BLaER1 treated with 17β-estradiol and CSF1 and Interleukin-3, amounts not matched to agents 10 nM and 100 nM (cell line): ENCODE data around the gene WASF2.
A peak's percentile ranks its signal among the peaks of the same experiment; 100 is the strongest.

Experiments used
- H3K27ac ChIP-seq, 11 experiments: shearing (Covaris generic); formaldehyde crosslinking; 2 replicates each; pipeline ENCODE4 v1.8.1; 2022
- H3K27me3 ChIP-seq, 11 experiments: shearing (Covaris generic); formaldehyde crosslinking; 2 replicates each; pipeline ENCODE4 v1.8.1; 2022
- H3K36me3 ChIP-seq, 11 experiments: shearing (Covaris generic); formaldehyde crosslinking; 2 replicates each; pipeline ENCODE4 v1.8.1; 2022
- H3K4me1 ChIP-seq, 10 experiments: shearing (Covaris generic); formaldehyde crosslinking; 2 replicates each; pipeline ENCODE4 v1.8.1; 2022
- H3K4me2 ChIP-seq, 11 experiments: shearing (Covaris generic); formaldehyde crosslinking; 2 replicates each; pipeline ENCODE4 v1.8.1; 2022
- H3K4me3 ChIP-seq, 10 experiments: shearing (Covaris generic); formaldehyde crosslinking; 2 replicates each; pipeline ENCODE4 v1.8.1; 2022
- H3K9ac ChIP-seq, 11 experiments: shearing (Covaris generic); formaldehyde crosslinking; 2 replicates each; pipeline ENCODE4 v1.8.1; 2022
- H3K9me3 ChIP-seq, 11 experiments: shearing (Covaris generic); formaldehyde crosslinking; replicated peaks in 1 of 11; 2 replicates each; pipeline ENCODE4 v1.8.1; 2022
- H4K20me1 ChIP-seq, 11 experiments: shearing (Covaris generic); formaldehyde crosslinking; 2 replicates each; pipeline ENCODE4 v1.8.1; 2022
- Cebpa-rat ChIP-seq, 11 experiments: shearing (Covaris generic); IDR thresholded peaks; 2 replicates each; pipeline ENCODE4 v1.8.1; 2022

WASF2 gene

DNA sequence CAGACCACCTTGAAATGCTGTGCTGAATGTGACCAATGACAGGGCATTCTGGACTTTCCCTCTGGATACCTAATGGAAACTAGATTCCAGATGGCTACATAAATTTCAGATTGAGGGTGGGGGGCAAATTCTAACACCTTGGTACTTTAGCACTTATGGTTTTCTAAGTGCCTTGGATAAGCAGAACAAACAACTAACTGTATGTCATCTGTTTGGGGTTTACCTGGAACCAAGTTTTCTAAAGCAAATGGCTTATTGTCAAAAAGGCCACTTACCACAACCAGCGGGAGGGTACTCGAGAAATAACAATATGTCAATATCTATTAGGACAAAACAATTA lies 58.4 kb downstream of the WASF2 start:
- no peak for TF ChIP-seq Cebpa-rat (IDR thresholded peaks at IDR 0.05)
- H3K27ac ChIP-seq: peak overlapping the region; percentile 69 to 98 (median 81)
- peaks cover 5 to 33% (median 11%) of the 10 kb centered on the region in 11 experiments; a peak in 16 of 22 replicates for H3K36me3 ChIP-seq
- H3K27me3 ChIP-seq: no peaks in the 10 kb centered on the region
- H3K4me2 ChIP-seq: peak overlapping the region; percentile 81 to 99 (median 90)
- peak overlapping the region; percentile 4 to 62 (median 47); a peak in 15 of 20 replicates for H3K4me3 ChIP-seq
- peaks cover 93 to 100% (median 98%) of the 10 kb centered on the region in 10 experiments for H3K4me1 ChIP-seq
- peak overlapping the region; percentile 60 to 81 (median 70) for H3K9ac ChIP-seq
- H4K20me1 ChIP-seq: peaks cover 0 to 79% (median 13%) of the 10 kb centered on the region in 11 experiments; a peak in 11 of 22 replicates
- peaks cover 0 to 3% (median 0%) of the 10 kb centered on the region in 11 experiments; a peak in 1 of 22 replicates for H3K9me3 ChIP-seq

DNA sequence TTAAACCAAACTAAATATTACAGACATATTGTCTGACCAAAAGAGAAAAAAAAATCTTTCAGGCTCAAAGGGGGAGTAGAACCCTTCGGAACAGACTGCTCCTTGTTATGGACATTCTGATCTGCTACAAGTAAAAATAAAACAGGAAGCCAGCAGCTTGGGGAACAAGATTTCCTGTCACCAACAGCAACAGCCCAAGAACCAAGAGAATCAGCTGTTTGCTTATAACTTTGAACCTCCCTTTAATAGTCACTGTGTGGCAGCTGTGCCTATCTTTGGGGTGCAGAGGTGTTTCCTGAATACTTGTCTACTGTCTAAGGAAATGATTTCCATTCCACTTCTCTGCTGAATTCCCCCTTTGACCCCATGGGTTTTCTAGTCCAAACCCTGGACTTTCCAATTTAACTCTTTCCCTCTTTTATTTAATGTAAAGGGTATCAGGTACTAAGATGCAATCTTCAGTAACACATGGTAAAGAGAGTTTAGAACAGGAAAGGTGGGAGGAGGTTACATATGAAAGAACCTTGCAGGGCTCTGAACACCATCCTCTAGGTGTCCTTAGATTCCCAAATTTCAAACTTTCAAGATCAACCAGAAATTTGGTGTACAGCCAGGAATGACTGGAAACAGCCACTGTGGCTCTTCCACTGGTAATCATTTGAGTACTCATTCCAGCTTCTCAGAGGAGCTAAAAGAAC lies 58.9 kb downstream of the WASF2 start:
- Histone ChIP-seq H3K9ac (peak overlapping the region; percentile 60 to 81 (median 70)), H4K20me1 (peaks cover 0 to 74% (median 8%) of the 10 kb centered on the region in 11 experiments; a peak in 11 of 22 replicates), H3K27ac (peak overlapping the region; percentile 69 to 98 (median 81)), H3K4me3 (peak overlapping the region; percentile 30 to 62 (median 47)), H3K4me2 (peak overlapping the region; percentile 81 to 99 (median 90)), H3K9me3 (peaks cover 0 to under 1% (median 0%) of the 10 kb centered on the region in 11 experiments; a peak in 1 of 22 replicates), H3K27me3 (no peaks in the 10 kb centered on the region), H3K36me3 (peaks cover 7 to 39% (median 16%) of the 10 kb centered on the region in 11 experiments; a peak in 17 of 22 replicates), H3K4me1 (peaks cover 93 to 100% (median 98%) of the 10 kb centered on the region in 10 experiments)
- TF ChIP-seq Cebpa-rat (IDR thresholded peaks at IDR 0.05): no peak

DNA sequence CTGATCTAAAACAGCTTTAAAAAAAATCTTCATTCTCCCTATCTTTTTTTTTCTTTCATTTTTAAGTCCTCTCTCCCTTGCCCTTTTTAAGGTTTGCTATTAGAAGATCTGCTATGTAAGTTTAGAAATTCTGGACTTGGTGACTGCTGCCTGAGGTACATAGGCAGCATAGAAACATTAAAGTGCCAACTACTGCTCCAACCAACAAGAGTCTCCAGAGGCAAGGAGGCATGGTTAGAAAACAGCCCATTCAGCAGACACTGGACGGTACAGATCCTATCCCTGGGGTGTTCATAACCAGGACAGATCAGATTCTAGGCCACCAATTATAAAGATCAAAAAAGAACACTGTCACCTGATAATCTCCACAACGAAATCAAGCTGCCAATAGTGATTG lies 60.9 kb downstream of the WASF2 start:
- TF ChIP-seq Cebpa-rat (IDR thresholded peaks at IDR 0.05): no peak
- Histone ChIP-seq H3K36me3 (peaks cover 23 to 51% (median 37%) of the 10 kb centered on the region in 11 experiments), H3K27ac (peak overlapping the region; percentile 69 to 98 (median 81)), H3K27me3 (no peaks in the 10 kb centered on the region), H3K4me2 (peak overlapping the region; percentile 81 to 99 (median 90)), H4K20me1 (peaks cover 0 to 73% (median 19%) of the 10 kb centered on the region in 11 experiments; a peak in 17 of 22 replicates), H3K9me3 (no peaks in the 10 kb centered on the region), H3K4me3 (peak overlapping the region; percentile 6 to 62 (median 47); a peak in 16 of 20 replicates), H3K4me1 (peaks cover 95 to 100% (median 99%) of the 10 kb centered on the region in 10 experiments), H3K9ac (peak overlapping the region; percentile 60 to 81 (median 70))

DNA sequence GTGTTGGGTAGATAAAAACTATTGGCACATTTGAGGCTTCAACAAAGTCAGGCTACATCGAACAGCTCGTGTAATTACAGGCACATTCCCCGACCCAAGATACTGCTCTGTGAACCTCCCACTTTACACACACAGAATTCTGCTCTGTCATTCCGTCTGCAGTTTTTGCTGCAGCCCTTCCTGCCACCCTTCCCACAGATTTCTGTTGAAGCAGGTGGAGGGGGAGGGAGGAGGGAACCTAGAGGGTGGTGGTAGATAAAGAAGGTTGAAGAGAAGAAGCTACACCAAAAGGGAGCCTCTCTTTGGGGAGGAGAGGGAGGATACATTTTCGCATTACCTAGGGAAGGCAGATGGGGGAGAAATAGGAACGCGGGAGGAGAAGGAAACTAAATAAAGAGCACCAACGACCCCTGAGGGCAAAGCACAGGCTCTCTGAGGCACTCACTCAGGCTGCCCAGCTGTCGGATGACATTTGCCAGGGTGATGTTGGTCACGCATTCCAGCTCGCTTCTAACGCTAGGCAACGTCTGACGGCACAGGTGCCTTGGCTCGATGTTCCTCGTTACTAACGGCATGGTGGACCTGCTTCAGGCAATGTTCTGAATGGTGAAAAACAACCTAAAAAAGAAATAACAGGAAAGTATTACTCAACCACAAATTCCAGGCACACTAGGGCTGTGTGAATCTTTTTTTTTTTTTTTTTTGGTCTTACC lies 61.5 kb downstream of the WASF2 start:
- peak overlapping the region; percentile 60 to 81 (median 70) for H3K9ac ChIP-seq
- H3K9me3 ChIP-seq: no peaks in the 10 kb centered on the region
- H3K36me3 ChIP-seq: peaks cover 28 to 51% (median 42%) of the 10 kb centered on the region in 11 experiments
- peak overlapping the region; percentile 69 to 98 (median 81) for H3K27ac ChIP-seq
- H4K20me1 ChIP-seq: peaks cover 0 to 73% (median 23%) of the 10 kb centered on the region in 11 experiments; a peak in 17 of 22 replicates
- peak overlapping the region; percentile 6 to 62 (median 46); a peak in 18 of 20 replicates for H3K4me3 ChIP-seq
- no peaks in the 10 kb centered on the region for H3K27me3 ChIP-seq
- H3K4me1 ChIP-seq: peaks cover 93 to 100% (median 98%) of the 10 kb centered on the region in 10 experiments
- no peak; a peak in 1 of 22 replicates for TF ChIP-seq Cebpa-rat (IDR thresholded peaks at IDR 0.05)
- peak overlapping the region; percentile 81 to 99 (median 90) for H3K4me2 ChIP-seq

DNA sequence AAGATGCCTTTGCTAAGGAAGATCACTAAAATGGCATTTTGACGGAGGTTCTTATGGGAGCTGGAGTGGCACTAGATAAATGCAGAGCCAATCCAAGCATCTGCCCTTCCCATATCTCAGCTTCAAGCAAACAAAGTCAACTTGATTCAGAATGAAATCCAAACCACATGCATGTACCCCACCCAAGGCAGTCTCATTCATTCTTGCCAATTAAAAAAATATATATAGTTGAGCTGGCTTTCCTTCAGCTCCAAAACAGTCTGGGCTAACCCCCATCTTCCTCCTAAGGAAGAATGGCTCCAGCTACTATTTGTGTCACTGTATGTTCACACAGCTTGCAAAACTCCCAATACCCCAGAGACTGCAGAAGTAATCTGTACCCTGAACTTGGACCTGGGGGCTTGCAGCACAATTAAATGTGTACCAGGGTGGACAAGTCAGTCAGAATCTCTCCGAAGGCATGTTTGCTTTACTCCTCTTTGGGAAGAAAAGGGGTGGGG lies 62.1 kb downstream of the WASF2 start:
- no peaks in the 10 kb centered on the region for H3K9me3 ChIP-seq
- peak overlapping the region; percentile 60 to 81 (median 70); a peak in 21 of 22 replicates for H3K9ac ChIP-seq
- peaks cover 28 to 55% (median 43%) of the 10 kb centered on the region in 11 experiments for H3K36me3 ChIP-seq
- H3K4me1 ChIP-seq: peaks cover 91 to 99% (median 96%) of the 10 kb centered on the region in 10 experiments
- H3K27me3 ChIP-seq: no peaks in the 10 kb centered on the region
- peak overlapping the region; percentile 81 to 99 (median 90) for H3K4me2 ChIP-seq
- peak in 1 of 11 experiments; percentile 10; a peak in 2 of 22 replicates for TF ChIP-seq Cebpa-rat (IDR thresholded peaks at IDR 0.05)
- peak overlapping the region; percentile 6 to 62 (median 46); a peak in 15 of 20 replicates for H3K4me3 ChIP-seq
- H4K20me1 ChIP-seq: peaks cover 0 to 73% (median 27%) of the 10 kb centered on the region in 11 experiments; a peak in 17 of 22 replicates
- peak overlapping the region; percentile 69 to 98 (median 81) for H3K27ac ChIP-seq

DNA sequence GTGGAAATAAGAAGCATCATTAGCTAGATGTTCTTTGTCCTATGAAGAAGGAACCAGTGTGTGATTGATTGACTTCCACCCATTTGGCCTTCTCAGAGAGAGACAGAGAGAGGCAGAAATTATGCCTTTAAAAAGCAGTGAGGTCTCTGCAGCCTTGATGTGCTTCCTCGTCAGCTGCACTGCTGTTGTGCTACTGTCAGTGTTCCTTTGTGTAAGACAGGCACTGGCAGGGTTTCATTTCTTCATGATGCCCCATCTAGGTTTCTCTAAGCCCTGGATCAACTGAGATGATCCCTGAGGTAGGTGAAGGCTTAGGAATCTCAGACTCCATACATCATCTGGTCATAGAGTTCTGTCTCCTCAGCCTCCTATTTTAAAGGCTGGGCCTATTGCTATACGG lies 62.6 kb downstream of the WASF2 start:
- peak overlapping the region; percentile 81 to 99 (median 90) for H3K4me2 ChIP-seq
- H4K20me1 ChIP-seq: peaks cover 0 to 74% (median 27%) of the 10 kb centered on the region in 11 experiments; a peak in 17 of 22 replicates
- peak overlapping the region; percentile 69 to 98 (median 81); a peak in 21 of 22 replicates for H3K27ac ChIP-seq
- peak overlapping the region in 10 of 11 experiments; percentile 60 to 79 (median 70); a peak in 19 of 22 replicates for H3K9ac ChIP-seq
- TF ChIP-seq Cebpa-rat (IDR thresholded peaks at IDR 0.05): no peak
- no peaks in the 10 kb centered on the region for H3K27me3 ChIP-seq
- H3K9me3 ChIP-seq: no peaks in the 10 kb centered on the region
- peak overlapping the region in 6 of 10 experiments; percentile 6 to 62 (median 47); a peak in 8 of 20 replicates for H3K4me3 ChIP-seq
- peaks cover 33 to 60% (median 46%) of the 10 kb centered on the region in 11 experiments for H3K36me3 ChIP-seq
- H3K4me1 ChIP-seq: peaks cover 87 to 99% (median 95%) of the 10 kb centered on the region in 10 experiments

DNA sequence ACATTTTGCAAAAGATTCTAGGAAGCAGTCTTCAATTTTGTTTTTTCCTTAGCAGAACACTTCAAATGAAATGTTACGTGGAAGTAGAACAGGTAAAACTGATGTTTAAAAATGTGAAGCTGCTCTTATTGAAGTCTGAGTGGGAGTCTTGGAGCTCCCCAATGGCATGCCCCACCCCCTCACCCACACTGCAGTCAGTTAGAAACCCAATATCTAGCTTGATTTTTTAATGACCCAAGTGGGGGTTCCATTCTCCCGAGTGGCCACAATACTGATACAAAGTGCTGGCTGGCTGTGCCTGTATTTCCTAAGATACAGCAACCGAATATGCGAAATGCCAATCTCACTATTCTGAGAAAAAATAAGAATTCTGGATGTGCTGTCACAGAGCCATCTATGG lies 66.3 kb downstream of the WASF2 start:
- H3K9ac ChIP-seq: no peak overlapping the region
- no peaks in the 10 kb centered on the region for H3K27me3 ChIP-seq
- H3K4me3 ChIP-seq: no peak overlapping the region
- H3K27ac ChIP-seq: no peak overlapping the region
- peaks cover 0 to 84% (median 63%) of the 10 kb centered on the region in 11 experiments; a peak in 19 of 22 replicates for H4K20me1 ChIP-seq
- H3K4me2 ChIP-seq: peak overlapping the region in 4 of 11 experiments; percentile 10 to 99 (median 51); a peak in 1 of 22 replicates
- H3K36me3 ChIP-seq: peaks cover 63 to 96% (median 74%) of the 10 kb centered on the region in 11 experiments
- H3K4me1 ChIP-seq: peaks cover 73 to 100% (median 93%) of the 10 kb centered on the region in 10 experiments
- H3K9me3 ChIP-seq: no peaks in the 10 kb centered on the region
- TF ChIP-seq Cebpa-rat (IDR thresholded peaks at IDR 0.05): no peak
